22Rv1 (cell line): ENCODE measurements around the gene RERE.
A peak's percentile ranks its signal among the peaks of the same experiment; 100 is the strongest.
"Not testable (repeated sequence)": the region's sequence is repeated elsewhere in the genome, so short reads cannot be mapped to it uniquely, and the experiment has no call there.

Source experiments
- H3K27ac ChIP-seq: fragments of 450-650 bp; 2 replicates; pipeline ENCODE4 v1.5.1; 2017
- CTCF ChIP-seq: fragments of 450-650 bp; IDR thresholded peaks from 2 replicates; pipeline ENCODE4 v1.5.1; 2017; ENCODE audit warnings: mild to moderate bottlenecking
- ZFX ChIP-seq: fragments of 450-650 bp; IDR thresholded peaks from 2 replicates; pipeline ENCODE4 v1.6.1; 2017; ENCODE audit warnings: antibody characterized with exemption, borderline replicate concordance

The RERE gene

GRCh38 chr1:8740034-8740449 is 77.4 kb downstream of the RERE start:
- H3K27ac ChIP-seq, result no peak overlapping the region
- no peak for TF ChIP-seq CTCF
- TF ChIP-seq ZFX, result no peak

GRCh38 chr1:8739377-8739776 is 78.1 kb downstream of the RERE start:
- TF ChIP-seq CTCF (peak; percentile 40; the same call in 1 of the 2 replicates), ZFX (no peak)
- H3K27ac ChIP-seq, result no peak overlapping the region

- no peak overlapping the region for H3K27ac ChIP-seq
- TF ChIP-seq CTCF (no peak), ZFX (no peak)
These were observed 80.5 kb downstream of the RERE start for GRCh38 chr1:8736927-8737326.

GRCh38 chr1:8733484-8733883 is 84.0 kb downstream of the RERE start:
- H3K27ac ChIP-seq, result no peak overlapping the region
- no peak for TF ChIP-seq CTCF
- no peak for TF ChIP-seq ZFX

GRCh38 chr1:8731162-8731561 is 86.3 kb downstream of the RERE start:
- no peak overlapping the region for H3K27ac ChIP-seq

GRCh38 chr1:8728464-8728863 is 89.0 kb downstream of the RERE start:
- no peak overlapping the region for H3K27ac ChIP-seq

More at GRCh38 chr1:8731162-8731561, 86.3 kb downstream of the RERE start:
- TF ChIP-seq ZFX (no peak), CTCF (no peak)

GRCh38 chr1:8727809-8728213 is 89.6 kb downstream of the RERE start:
- TF ChIP-seq CTCF (no peak), ZFX (no peak)
- H3K27ac ChIP-seq, result no peak overlapping the region

More at GRCh38 chr1:8728464-8728863, 89.0 kb downstream of the RERE start:
- no peak for TF ChIP-seq CTCF
- no peak for TF ChIP-seq ZFX

- H3K27ac ChIP-seq, result not testable (repeated sequence)
These were observed 90.1 kb downstream of the RERE start for GRCh38 chr1:8727316-8727715.
